ENCODE data around the gene ANG.

The ANG gene

GRCh38 chr14:20743556-20743955 lies 55.0 kb downstream of the ANG start (continued):
- TF ChIP-seq BCL11B (tag by site-specific recombination; IDR thresholded peaks at IDR 0.05; ENCODE audit: low read depth) (no peak), YY2 (tag by site-specific recombination; IDR thresholded peaks at IDR 0.05) (no peak), HOXA7 (CRISPR knock-in tag; IDR thresholded peaks at IDR 0.05; ENCODE audit: borderline replicate concordance) (no peak)
